Measurements from ENCODE around the gene AMZ2.
A peak's percentile ranks its signal among the peaks of the same experiment; 100 is the strongest.
"Not testable (repeated sequence)": the region's sequence is repeated elsewhere in the genome, so short reads cannot be mapped to it uniquely, and the experiment has no call there.

AMZ2 gene

GRCh38 chr17:68238871-68239253 is 9.0 kb upstream of the AMZ2 start:
- no peak overlapping the region for H3K27ac ChIP-seq (ENCODE audit: low read length)
- H3K4me1 ChIP-seq (ENCODE audit: control insufficient read depth, low read depth, low read length), result no peaks in the 10 kb centered on the region
- no peaks in the 10 kb centered on the region for H3K9me3 ChIP-seq (ENCODE audit: control insufficient read depth, low read depth, low read length)
- H3K9ac ChIP-seq (ENCODE audit: low read length), result no peak overlapping the region
- H3K27me3 ChIP-seq (ENCODE audit: control insufficient read depth, insufficient read depth, low read length), result no peaks in the 10 kb centered on the region
- no peaks in the 10 kb centered on the region for H3K36me3 ChIP-seq (ENCODE audit: control insufficient read depth, low read depth, low read length)
- no peak overlapping the region for H3K4me3 ChIP-seq (ENCODE audit: low read length)

- H3K4me1 ChIP-seq (ENCODE audit: control insufficient read depth, low read depth, low read length), result no peaks in the 10 kb centered on the region
- no peak overlapping the region for H3K27ac ChIP-seq (ENCODE audit: low read length)
- H3K4me3 ChIP-seq (ENCODE audit: low read length), result no peak overlapping the region
These were observed 8.0 kb upstream of the AMZ2 start for GRCh38 chr17:68239632-68240366.

GRCh38 chr17:68246271-68247028 is 1.4 kb upstream of the AMZ2 start:
- H3K27me3 ChIP-seq (ENCODE audit: control insufficient read depth, insufficient read depth, low read length), result no peaks in the 10 kb centered on the region
- H3K36me3 ChIP-seq (ENCODE audit: control insufficient read depth, low read depth, low read length), result peaks cover under 1% of the 10 kb centered on the region
- peak overlapping the region; percentile 85 for H3K4me3 ChIP-seq (ENCODE audit: low read length)
- H3K27ac ChIP-seq (ENCODE audit: low read length), result no peak overlapping the region
- H3K4me1 ChIP-seq (ENCODE audit: control insufficient read depth, low read depth, low read length), result peaks cover 5% of the 10 kb centered on the region
- H3K9me3 ChIP-seq (ENCODE audit: control insufficient read depth, low read depth, low read length), result no peaks in the 10 kb centered on the region
- H3K9ac ChIP-seq (ENCODE audit: low read length), result no peak overlapping the region

More at GRCh38 chr17:68239632-68240366, 8.0 kb upstream of the AMZ2 start:
- no peaks in the 10 kb centered on the region for H3K27me3 ChIP-seq (ENCODE audit: control insufficient read depth, insufficient read depth, low read length)
- H3K9me3 ChIP-seq (ENCODE audit: control insufficient read depth, low read depth, low read length), result no peaks in the 10 kb centered on the region
- no peak overlapping the region for H3K9ac ChIP-seq (ENCODE audit: low read length)
- no peaks in the 10 kb centered on the region for H3K36me3 ChIP-seq (ENCODE audit: control insufficient read depth, low read depth, low read length)

- Histone ChIP-seq H3K9ac (ENCODE audit: low read length) (peak overlapping the region; percentile 53), H3K4me1 (ENCODE audit: control insufficient read depth, low read depth, low read length) (peaks cover 5% of the 10 kb centered on the region), H3K27ac (ENCODE audit: low read length) (no peak overlapping the region)
These were observed 469 bp downstream of the AMZ2 start for GRCh38 chr17:68248199-68248825.

GRCh38 chr17:68248891-68249290 is 1.0 kb downstream of the AMZ2 start:
- H3K36me3 ChIP-seq (ENCODE audit: control insufficient read depth, low read depth, low read length), result peaks cover 8% of the 10 kb centered on the region
- H3K9ac ChIP-seq (ENCODE audit: low read length), result peak overlapping the region; percentile 53
- H3K4me3 ChIP-seq (ENCODE audit: low read length), result peak overlapping the region; percentile 85
- H3K27ac ChIP-seq (ENCODE audit: low read length), result no peak overlapping the region
- no peaks in the 10 kb centered on the region for H3K27me3 ChIP-seq (ENCODE audit: control insufficient read depth, insufficient read depth, low read length)
- H3K9me3 ChIP-seq (ENCODE audit: control insufficient read depth, low read depth, low read length), result no peaks in the 10 kb centered on the region
- peaks cover 5% of the 10 kb centered on the region for H3K4me1 ChIP-seq (ENCODE audit: control insufficient read depth, low read depth, low read length)

More at GRCh38 chr17:68248199-68248825, 469 bp downstream of the AMZ2 start:
- Histone ChIP-seq H3K9me3 (ENCODE audit: control insufficient read depth, low read depth, low read length) (no peaks in the 10 kb centered on the region), H3K27me3 (ENCODE audit: control insufficient read depth, insufficient read depth, low read length) (no peaks in the 10 kb centered on the region), H3K36me3 (ENCODE audit: control insufficient read depth, low read depth, low read length) (peaks cover 6% of the 10 kb centered on the region), H3K4me3 (ENCODE audit: low read length) (peak overlapping the region; percentile 85)

- Histone ChIP-seq H3K27ac (ENCODE audit: low read length) (no peak overlapping the region), H3K4me3 (ENCODE audit: low read length) (no peak overlapping the region), H3K9ac (ENCODE audit: low read length) (no peak overlapping the region), H3K4me1 (ENCODE audit: control insufficient read depth, low read depth, low read length) (peaks cover 5% of the 10 kb centered on the region), H3K27me3 (ENCODE audit: control insufficient read depth, insufficient read depth, low read length) (no peaks in the 10 kb centered on the region), H3K36me3 (ENCODE audit: control insufficient read depth, low read depth, low read length) (peaks cover 11% of the 10 kb centered on the region), H3K9me3 (ENCODE audit: control insufficient read depth, low read depth, low read length) (no peaks in the 10 kb centered on the region)
These were observed 1.5 kb downstream of the AMZ2 start for GRCh38 chr17:68249354-68249765.

GRCh38 chr17:68253426-68253825 is 5.6 kb downstream of the AMZ2 start:
- H3K36me3 ChIP-seq (ENCODE audit: control insufficient read depth, low read depth, low read length), result peaks cover 26% of the 10 kb centered on the region
- H3K9ac ChIP-seq (ENCODE audit: low read length); H3K9me3 ChIP-seq (ENCODE audit: control insufficient read depth, low read depth, low read length); H3K27me3 ChIP-seq (ENCODE audit: control insufficient read depth, insufficient read depth, low read length); H3K4me3 ChIP-seq (ENCODE audit: low read length); H3K27ac ChIP-seq (ENCODE audit: low read length); H3K4me1 ChIP-seq (ENCODE audit: control insufficient read depth, low read depth, low read length): not testable (repeated sequence)

- Histone ChIP-seq H3K9me3 (ENCODE audit: control insufficient read depth, low read depth, low read length) (no peaks in the 10 kb centered on the region), H3K9ac (ENCODE audit: low read length) (no peak overlapping the region), H3K27ac (ENCODE audit: low read length) (no peak overlapping the region), H3K36me3 (ENCODE audit: control insufficient read depth, low read depth, low read length) (peaks cover 26% of the 10 kb centered on the region), H3K4me1 (ENCODE audit: control insufficient read depth, low read depth, low read length) (peaks cover 8% of the 10 kb centered on the region), H3K27me3 (ENCODE audit: control insufficient read depth, insufficient read depth, low read length) (no peaks in the 10 kb centered on the region), H3K4me3 (ENCODE audit: low read length) (no peak overlapping the region)
These were observed 7.3 kb downstream of the AMZ2 start for GRCh38 chr17:68255151-68255550.

- Histone ChIP-seq H3K9ac (ENCODE audit: low read length) (no peak overlapping the region), H3K36me3 (ENCODE audit: control insufficient read depth, low read depth, low read length) (peaks cover 26% of the 10 kb centered on the region), H3K27me3 (ENCODE audit: control insufficient read depth, insufficient read depth, low read length) (no peaks in the 10 kb centered on the region), H3K4me1 (ENCODE audit: control insufficient read depth, low read depth, low read length) (peaks cover 8% of the 10 kb centered on the region), H3K9me3 (ENCODE audit: control insufficient read depth, low read depth, low read length) (no peaks in the 10 kb centered on the region), H3K27ac (ENCODE audit: low read length) (no peak overlapping the region), H3K4me3 (ENCODE audit: low read length) (no peak overlapping the region)
These were observed 8.1 kb downstream of the AMZ2 start for GRCh38 chr17:68255731-68256538.

- H3K27me3 ChIP-seq (ENCODE audit: control insufficient read depth, insufficient read depth, low read length); H3K9me3 ChIP-seq (ENCODE audit: control insufficient read depth, low read depth, low read length); H3K9ac ChIP-seq (ENCODE audit: low read length); H3K27ac ChIP-seq (ENCODE audit: low read length); H3K4me1 ChIP-seq (ENCODE audit: control insufficient read depth, low read depth, low read length); H3K4me3 ChIP-seq (ENCODE audit: low read length): not testable (repeated sequence)
- peaks cover 23% of the 10 kb centered on the region for H3K36me3 ChIP-seq (ENCODE audit: control insufficient read depth, low read depth, low read length)
These were observed 8.9 kb downstream of the AMZ2 start for GRCh38 chr17:68256701-68257100.

GRCh38 chr17:68257934-68258333 is 10.1 kb downstream of the AMZ2 start:
- Histone ChIP-seq H3K4me1 (ENCODE audit: control insufficient read depth, low read depth, low read length) (peaks cover 8% of the 10 kb centered on the region), H3K27ac (ENCODE audit: low read length) (no peak overlapping the region), H3K9me3 (ENCODE audit: control insufficient read depth, low read depth, low read length) (no peaks in the 10 kb centered on the region), H3K36me3 (ENCODE audit: control insufficient read depth, low read depth, low read length) (peaks cover 23% of the 10 kb centered on the region), H3K9ac (ENCODE audit: low read length) (no peak overlapping the region), H3K4me3 (ENCODE audit: low read length) (no peak overlapping the region), H3K27me3 (ENCODE audit: control insufficient read depth, insufficient read depth, low read length) (no peaks in the 10 kb centered on the region)
